Hematopoietic multipotent progenitor cell treated with erythropoietin and hydrocortisone succinate and interleukin-3 and kit ligand, for 4 days (in vitro differentiated cells): ENCODE results near the gene KDM1B.
"Not testable (repeated sequence)": the region's sequence is repeated elsewhere in the genome, so short reads cannot be mapped to it uniquely, and the experiment has no call there.

Experiments
- DNase-seq: peaks from one replicate; pipeline ENCODE4 v3.0.0-alpha.2; 2015

Gene KDM1B

DNA sequence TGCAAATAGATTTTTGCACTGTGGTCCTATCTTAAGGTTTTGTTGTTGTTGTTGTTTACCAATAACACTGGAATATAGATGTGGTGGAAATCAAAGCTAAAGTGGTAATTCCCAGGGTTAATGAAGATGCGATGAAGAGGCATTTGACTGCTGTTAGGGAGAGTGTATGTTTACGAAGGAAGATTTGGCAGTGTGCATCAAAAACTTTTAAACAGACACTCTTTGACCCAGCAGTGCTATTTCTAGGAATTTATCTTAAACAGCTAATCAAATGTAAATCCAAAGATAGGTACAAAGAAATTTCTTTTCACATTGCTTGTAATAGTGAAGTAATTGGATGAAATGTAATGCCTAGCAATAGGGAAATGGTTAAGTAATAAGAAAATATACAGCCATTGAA, 34.0 kb downstream of the KDM1B start:
- no peak for DNase-seq

DNA sequence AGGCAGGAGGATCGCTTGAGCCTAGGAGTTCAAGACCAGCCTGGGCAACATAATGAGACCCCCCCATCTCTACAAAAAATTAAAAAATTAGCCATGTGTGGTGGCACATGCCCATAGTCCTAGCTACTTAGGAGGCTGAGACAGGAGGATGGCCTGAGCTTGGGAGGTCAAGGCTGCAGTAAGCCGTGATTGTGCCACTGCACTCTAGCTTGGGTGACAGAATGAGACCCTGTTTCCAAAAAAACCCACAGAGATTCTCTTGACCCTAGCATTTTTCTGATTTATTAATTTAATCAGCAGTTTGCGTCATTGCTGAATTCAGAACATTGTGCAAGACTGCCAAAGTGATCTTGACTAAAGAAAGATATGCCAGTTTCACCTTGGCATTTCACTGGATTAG, 36.8 kb downstream of the KDM1B start:
- no peak for DNase-seq

DNA sequence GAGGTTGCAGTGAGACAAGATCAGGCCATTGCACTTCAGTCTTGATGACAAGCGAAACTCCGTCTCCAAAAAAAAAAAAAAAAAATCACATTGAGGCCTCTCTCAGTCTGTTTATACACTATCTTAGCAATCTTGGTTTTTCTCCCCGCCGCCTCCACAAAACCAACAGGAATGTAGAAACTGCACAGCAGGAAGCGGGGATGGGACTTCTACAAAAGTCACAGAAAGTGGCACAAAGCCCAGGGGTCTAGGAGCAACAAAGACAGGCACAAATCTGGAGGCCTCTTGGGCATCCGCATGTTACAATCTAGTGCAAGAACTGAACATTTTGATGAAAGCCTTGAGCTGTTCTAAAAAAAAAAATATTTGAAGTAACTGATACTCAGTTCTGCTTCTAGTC, 48.6 kb downstream of the KDM1B start:
- DNase-seq = no peak

DNA sequence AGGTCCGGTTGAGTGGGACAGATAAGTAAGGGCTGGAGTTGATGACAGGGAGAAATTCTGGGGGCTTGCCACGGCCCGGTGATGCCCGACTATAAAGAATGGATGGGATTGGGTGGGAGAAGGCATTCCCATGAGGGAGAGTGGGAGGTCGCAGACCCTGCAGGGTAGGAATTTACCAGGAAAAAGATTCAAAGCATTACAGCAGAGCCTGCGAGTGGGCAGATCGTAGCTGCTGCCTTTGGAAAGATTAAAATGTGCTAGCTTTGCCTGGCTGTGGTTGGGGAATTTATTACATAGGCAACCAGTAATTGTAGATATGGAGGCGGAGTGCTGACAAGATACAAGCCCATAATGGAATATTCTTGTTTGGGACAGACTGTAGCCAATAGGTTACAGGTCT, 49.5 kb downstream of the KDM1B start:
- no peak for DNase-seq

DNA sequence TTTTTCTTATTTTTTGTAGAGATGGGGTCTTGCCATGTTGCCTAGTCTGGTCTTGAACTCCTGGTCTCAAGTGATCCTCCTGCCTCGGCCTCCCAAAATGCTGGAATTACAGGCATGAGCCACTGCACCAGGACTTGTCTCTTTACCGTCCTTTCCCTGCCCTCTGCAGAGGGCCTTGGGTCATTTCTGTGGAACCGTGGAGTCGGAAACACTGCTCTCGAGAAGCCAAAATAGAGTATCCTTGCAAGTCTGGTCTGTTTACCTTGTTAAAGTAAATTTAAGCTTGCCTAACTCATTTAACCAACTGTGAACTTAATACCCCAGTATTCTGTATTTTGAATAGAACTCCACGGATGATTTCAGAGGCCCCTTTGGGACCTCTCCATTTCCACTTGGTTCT, 51.4 kb downstream of the KDM1B start:
- DNase-seq = no peak

DNA sequence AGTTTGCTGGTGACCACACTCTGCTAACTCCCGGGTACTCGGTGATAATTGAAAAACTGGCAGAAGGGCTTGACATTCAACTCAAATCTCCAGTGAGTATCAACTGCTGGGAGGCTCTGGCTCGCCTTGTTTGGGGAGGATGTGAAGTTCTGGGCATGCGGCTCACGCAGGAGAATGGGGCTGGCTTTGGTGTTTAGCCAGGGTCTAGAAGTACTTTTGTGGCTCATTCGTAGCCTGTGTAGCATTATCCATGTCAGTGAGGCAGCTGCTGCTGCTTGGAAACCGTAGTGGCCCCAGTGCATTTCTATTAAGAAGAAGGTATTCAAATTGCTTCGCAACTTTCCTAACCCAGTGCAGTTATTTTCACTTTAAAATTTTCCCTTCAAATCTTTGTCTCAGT, 52.2 kb downstream of the KDM1B start:
- DNase-seq = no peak

DNA sequence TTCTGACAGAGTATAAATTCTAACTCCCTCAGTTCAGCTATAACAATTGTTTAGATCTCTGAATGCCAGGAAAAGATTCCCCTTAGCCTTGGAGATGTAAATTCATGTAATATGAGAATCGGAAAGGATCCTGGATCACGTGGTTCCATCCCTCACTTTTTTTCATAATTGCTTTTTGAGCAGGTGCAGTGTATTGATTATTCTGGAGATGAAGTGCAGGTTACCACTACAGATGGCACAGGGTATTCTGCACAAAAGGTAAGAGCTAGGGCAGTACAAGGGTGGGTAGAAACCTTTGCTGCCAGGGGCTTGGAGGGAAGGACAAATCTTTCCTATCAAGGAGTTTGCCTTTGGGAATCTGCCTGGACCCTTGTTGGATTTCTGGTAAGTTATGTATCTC, 52.7 kb downstream of the KDM1B start:
- no peak for DNase-seq

DNA sequence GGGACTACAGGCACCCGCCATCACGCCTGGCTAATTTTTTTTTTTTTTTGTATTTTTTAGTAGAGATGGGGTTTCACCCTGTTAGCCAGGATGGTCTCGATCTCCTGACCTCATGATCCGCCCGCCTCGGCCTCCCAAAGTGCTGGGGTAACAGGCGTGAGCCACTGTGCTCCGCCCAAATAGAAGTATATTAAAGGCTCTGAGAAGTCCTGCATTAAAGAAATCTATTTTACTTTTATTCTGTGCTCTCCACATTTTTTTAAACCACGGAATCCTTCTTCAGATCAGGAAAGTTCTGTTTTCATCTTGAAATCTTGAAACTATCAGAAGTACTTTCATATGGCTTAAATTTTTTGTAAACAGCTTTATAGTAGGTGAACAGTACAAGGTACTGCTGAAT, 53.6 kb downstream of the KDM1B start:
- DNase-seq = not testable (repeated sequence)

DNA sequence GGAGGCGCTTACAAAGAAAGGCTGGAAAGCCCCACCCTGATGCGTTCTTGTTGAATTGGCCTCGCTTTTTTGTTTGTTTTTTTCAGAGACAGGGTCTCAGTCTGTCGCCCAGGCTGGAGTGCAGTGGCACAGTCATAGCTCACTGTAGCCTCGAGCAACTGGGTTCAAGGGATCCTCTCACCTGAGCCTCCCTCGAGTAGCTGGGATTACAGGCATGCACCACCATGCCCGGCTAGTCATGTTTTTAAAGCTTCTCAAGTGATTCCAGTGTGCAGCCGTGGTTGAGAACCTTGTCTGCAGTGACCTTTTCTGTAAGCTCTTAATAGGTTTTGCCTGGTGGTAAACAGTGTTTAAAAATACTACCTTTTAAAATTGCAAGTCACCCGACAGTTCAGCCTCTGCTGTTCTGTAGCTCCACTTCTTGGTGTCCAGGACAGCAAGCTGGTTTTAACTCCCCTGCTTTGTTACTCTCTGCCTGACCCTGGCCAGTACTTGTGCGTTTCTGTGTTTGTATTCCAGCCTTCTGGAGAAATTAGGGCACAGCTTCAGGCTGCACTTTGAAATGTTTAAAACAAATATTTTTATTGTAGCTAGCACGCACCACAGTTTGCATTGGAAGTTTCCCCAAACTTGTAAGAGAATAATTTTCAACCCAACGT, 54.4 kb downstream of the KDM1B start:
- no peak for DNase-seq

DNA sequence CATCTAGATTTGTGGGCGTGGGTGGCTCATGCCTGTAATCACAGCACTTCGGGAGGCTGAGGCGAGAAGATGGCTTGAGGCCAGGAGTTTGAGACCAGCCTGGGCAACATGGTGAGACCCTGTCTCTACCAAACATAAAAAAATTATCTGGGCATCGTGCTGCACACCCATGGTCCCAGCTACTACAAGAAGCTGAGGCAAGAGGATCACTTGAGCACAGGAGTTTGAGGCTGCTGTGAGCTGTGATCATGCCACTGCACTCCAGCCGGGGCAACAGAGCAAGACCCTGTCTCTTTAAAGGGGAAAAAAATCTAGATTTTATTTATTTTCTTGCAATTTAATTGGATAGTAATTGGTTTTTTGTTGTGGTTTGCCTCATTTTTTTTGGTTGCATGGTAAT, 55.5 kb downstream of the KDM1B start:
- DNase-seq = no peak

DNA sequence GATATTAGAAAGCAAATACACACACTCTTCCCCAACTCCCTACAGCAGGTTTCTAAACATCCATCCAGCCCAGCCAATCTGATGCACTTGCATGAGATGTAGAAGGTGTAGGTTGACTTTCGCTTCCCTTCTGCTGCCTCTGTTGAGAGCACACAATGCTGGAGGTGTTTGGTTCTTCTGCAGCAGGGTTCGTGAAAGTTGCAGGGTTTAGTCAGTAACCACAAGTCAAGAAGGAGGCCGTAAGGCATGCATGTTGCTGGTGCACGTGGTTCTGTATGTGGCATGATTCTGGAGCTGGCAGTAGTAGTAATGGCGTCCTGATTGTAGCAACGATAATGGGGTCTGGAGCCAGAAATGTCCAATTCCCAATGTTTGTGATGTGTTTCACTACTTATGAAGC, 56.1 kb downstream of the KDM1B start:
- no peak for DNase-seq

DNA sequence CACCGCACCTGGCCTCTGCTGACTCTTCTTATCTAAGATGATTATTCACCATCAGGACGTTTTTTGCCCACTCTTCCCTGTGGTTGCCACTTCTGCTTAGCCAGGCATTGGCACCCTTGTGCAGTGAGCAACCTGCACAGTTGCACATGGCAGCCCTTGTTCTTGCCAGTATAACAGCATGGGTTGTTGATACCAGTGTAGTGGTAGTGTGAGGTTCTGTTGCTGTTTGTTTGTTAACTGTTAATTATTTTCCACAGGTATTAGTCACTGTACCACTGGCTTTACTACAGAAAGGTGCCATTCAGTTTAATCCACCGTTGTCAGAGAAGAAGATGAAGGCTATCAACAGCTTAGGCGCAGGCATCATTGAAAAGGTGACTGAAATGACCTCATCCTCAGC, 57.0 kb downstream of the KDM1B start:
- no peak for DNase-seq

DNA sequence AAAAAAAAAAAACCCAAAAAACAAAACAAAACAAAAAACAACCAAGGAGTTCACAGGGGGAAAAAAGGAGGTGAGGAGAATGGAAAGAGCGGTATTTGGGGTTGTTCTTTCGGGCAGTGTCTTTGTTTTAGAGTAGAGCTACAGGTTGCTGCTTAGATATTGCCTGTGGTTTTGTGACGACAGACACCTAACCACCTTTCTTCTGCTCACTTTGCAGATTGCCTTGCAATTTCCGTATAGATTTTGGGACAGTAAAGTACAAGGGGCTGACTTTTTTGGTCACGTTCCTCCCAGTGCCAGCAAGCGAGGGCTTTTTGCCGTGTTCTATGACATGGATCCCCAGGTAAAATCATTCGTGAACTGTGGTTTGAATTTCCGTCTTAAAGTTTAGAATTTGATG, 58.2 kb downstream of the KDM1B start:
- no peak for DNase-seq

DNA sequence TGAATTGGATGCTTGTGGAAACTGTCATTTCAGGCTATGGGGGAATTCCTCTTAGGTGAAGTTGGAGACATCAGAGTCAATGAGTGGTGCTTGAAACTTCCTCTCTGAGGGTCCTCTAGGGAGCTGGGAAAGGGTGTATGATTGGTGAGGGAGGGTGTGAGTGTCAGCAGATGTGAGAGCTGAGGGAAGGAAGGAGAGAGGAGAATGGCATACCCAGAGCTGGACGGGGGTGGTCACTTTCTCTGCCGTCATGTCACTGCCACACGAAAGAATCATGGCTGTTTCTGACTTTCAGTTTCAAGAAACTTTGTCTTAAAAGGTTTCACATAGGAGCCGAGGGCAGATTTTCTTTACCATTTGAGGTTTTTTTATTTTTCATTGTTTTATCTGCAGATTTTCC, 58.8 kb downstream of the KDM1B start:
- DNase-seq = no peak

DNA sequence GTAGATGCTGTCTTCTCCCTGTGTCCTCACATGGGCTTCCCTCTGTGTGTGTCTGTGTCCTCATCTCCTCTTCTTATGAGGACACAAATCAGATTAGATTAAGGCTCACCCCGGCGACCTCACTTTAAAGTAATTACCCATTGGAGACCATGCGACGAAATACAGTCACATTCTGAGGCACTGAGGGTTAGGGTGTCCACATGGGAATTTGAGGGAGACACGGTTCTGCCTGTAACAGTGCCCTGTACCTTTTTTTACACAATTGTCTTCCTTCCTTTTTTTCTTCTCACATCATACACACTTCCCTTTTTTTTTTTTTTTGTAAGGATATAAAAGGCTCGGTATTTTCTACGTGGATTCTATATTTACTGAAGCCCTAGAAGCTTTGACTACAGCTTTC, 60.2 kb downstream of the KDM1B start:
- peak; percentile 48 for DNase-seq

DNA sequence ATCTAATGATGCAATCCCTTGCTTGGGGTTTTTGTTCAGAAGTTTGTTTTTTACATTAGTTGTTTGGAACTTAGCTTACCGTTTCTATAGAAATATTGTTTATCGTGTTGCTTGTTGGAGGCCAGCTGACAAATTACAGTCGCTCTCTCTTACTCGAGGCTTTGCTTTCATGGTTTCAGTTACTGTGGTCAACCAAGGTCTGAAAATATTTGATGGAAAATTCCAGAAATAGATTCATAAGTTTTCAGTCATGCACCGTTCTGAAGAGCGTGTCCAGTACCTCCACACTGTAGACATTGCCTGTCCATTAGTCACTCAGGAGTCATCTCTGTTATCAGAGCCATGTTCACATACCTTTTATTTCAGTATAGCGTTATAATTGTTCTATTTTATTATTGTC, 61.2 kb downstream of the KDM1B start:
- DNase-seq = no peak

DNA sequence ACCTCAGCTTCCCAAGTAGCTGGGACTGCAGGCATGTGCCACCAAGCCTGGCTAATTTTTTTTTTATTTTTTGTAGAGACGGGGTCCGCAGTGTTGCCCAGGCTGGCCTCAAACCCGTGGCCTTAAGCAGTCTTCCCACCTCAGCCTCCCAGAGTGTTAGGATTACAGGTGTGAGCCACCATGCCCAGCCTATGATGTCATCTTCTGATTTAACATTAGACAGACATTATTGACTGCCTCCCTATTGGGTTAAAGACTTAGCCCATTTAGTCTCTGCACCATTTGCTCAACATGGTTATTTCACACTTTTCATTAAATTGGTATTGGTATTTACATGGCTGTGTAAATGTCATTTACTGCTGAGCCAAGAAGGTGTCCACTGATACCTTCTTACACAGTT, 63.0 kb downstream of the KDM1B start:
- no peak for DNase-seq

DNA sequence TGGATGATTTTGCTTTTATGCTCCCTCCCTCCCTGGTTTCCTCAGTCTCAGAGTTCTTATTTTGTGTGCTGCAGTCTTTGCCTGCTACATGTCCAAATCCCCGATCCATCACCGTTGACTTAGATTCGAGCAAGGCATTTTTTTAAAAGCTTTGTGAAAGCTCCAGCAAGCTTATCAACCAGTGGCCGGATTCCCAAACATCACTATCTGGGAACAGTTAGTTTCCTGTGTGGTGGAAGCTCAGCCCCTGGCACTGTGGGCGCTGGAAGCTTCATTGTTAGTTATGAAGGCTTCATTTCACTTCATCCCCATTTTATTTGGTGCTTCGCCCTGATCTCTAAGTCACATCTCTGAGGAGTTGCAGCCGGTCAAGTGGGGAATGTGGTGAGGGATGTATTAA, 64.4 kb downstream of the KDM1B start:
- DNase-seq = peak; percentile 32

DNA sequence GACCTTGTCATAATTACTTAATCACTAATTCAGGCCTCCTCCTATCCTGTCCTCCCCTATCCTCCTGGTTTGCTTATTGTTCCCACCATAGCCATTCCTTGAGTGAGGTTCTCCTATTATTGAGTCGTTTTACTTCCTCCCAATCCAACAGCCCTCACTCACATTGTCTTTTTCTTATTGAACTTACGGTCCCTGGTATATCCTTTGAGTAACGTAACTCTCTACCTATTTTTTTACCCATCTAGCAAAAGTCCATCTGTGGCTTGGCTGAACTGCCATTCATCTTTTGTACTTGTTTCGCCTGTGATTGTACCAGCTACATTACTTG, 66.0 kb downstream of the KDM1B start:
- DNase-seq = no peak

DNA sequence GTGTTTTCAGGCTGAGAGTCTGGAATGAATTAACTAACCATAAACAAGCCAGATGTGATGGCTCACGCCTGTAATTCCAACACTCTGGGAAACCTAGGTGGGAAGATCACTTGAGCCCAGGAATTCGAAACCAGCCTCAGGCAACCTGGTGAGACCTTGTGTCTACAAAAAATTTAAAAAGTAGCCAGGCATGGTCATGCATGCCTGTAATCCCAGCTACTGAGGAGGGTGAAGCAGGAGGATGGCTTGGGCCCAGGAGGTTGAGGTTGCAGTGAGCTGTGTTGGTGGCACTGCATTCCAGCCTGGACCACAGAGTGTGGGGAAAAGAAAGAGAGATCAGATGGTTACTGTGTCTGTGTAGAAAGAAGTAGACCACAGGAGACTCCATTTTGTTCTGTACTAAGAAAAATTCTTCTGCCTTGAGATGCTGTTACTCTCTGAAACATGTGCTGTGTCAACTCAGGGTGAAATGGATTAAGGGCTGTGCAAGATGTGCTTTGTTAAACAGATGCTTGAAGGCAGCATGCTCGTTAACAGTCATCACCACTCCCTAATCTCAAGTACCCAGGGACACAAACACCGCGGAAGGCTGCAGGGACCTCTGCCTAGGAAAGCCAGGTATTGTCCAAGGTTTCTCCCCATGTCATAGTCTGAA, 71.4 kb downstream of the KDM1B start:
- DNase-seq = not testable (repeated sequence)

DNA sequence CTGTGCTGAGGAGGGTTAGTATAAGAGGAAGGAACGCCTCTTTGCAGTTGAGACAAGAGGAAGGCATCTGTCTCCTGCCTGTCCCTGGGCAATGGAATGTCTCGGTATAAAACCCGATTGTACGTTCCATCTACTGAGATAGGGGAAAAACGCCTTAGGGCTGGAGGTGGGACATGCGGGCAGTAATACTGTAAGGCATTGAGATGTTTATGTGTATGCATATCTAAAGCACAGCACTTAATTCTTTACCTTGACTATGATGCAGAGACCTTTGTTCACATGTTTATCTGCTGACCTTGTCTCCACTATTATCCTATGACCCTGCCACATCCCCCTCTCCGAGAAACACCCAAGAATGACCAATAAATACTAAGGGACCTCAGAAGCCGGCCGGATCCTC, 71.9 kb downstream of the KDM1B start:
- DNase-seq = not testable (repeated sequence)

DNA sequence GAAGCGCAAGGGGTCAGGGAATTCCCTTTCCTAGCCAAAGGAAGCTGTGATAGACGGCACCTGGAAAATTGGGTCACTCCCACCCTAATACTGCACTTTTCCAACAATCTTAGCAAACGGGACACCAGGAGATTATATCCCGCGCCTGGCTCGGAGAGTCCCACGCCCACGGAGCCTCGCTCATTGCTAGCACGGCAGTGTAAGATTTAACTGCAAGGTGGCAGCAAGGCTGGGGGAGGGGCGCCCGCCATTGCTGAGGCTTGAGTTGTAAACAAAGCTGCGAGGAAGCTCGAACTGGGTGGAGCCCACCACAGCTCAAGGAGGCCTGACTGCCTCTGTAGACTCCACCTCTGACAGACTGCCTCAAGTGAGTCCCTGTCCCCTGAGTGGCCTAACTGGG, 73.4 kb downstream of the KDM1B start:
- peak; percentile 23 for DNase-seq

DNA sequence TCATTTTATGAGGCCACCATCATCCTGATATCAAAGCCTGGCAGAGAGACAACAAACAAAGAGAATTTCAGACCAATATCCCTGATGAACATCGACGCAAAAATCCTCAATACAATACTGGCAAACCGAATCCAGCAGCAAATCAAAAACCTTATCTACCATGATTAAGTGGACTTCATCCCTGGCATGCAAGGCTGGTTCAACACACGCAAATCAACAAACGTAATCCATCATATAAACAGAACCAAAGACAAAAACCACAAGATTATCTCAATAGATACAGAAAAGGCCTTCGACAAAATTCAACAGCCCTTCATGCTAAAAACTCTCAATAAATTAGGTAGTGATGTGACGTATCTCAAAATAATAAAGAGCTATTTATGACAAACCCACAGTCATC, 76.6 kb downstream of the KDM1B start:
- not testable (repeated sequence) for DNase-seq

DNA sequence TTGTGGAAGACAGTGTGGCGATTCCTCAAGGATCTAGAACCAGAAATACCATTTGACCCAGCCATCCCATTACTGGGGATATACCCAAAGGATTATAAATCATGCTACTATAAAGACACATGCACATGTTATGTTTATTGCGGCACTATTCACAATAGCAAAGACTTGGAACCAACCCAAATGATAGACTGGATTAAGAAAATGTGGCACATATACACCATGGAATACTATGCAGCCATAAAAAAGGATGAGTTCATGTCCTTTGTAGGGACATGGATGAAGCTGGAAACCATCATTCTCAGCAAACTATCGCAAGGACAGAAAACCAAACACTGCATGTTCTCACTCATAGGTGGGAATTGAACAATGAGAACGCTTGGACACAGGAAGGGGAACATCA, 78.5 kb downstream of the KDM1B start:
- not testable (repeated sequence) for DNase-seq

DNA sequence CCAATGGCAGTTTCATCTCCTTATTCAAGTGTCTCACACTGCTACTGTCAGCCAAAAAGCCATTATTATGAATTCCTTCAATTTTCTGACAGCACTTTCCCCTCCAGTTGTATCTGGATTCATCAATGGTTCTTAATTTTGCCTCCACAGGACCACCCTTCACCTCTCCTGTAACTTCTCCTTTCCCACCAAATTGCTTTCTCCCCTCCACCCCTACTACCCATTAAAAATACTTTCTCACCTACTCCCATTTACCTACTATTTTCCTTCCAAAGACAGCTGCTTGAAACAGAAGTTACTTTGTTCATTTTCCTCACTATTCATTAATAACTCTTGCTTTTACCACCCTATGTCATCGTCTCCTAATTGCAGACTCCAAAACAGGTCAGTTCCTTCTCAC, 79.3 kb downstream of the KDM1B start:
- DNase-seq = no peak
